OCI-LY7 (cell line): Measurements from ENCODE around the gene KLF16. TPM values are rescaled to one million over a fixed set of nuclear protein-coding genes. Genes with fewer than 3 reads are reported as not detected.

Source experiments
- BruUV-seq: library from RNA; stranded (reverse); fragments of 400-500 nt; replicated peaks from 2 replicates; lab custom pipeline; 2021; lab: Mats Ljungman, UMichigan
- CTCF ChIA-PET: fragments of 300-600 bp; sonication (Branson Sonifier 250); formaldehyde crosslinking; loops from one replicate; lab custom pipeline; 2022; ENCODE audit warnings: antibody characterized with exemption; ENCODE audit not compliant: unreplicated experiment; lab: Charles Lee
- POLR2A ChIA-PET: fragments of 300-600 bp; sonication (Branson Sonifier 250); formaldehyde crosslinking; loops from one replicate; lab custom pipeline; 2022; ENCODE audit warnings: antibody characterized with exemption; lab: Charles Lee
- DNase-seq: peaks from one replicate; pipeline ENCODE4 v3.0.0-alpha.2; 2015; ENCODE audit warnings: low spot score
- H2AFZ ChIP-seq: fragments of 200-600 bp; sonication (generic), shearing (Covaris generic); 2 replicates; pipeline ENCODE4 v1.6.1; 2014; ENCODE audit warnings: mild to moderate bottlenecking, antibody characterized with exemption, low read length, moderate library complexity
- H3K27ac ChIP-seq: fragments of 200-600 bp; sonication (generic); 2 replicates; pipeline ENCODE4 v1.5.1; 2014; ENCODE audit warnings: mixed run types, low read depth, mild to moderate bottlenecking, moderate library complexity, low read length, inconsistent platforms; ENCODE audit not compliant: poor library complexity, severe bottlenecking
- H3K36me3 ChIP-seq: fragments of 200-600 bp; sonication (generic); 2 replicates; pipeline ENCODE4 v1.6.1; 2014; ENCODE audit warnings: mild to moderate bottlenecking, antibody characterized with exemption, low read length, moderate library complexity, mixed read lengths; ENCODE audit not compliant: insufficient read depth
- H3K4me1 ChIP-seq: fragments of 200-600 bp; sonication (generic); 2 replicates; pipeline ENCODE4 v1.5.1; 2014; ENCODE audit warnings: mild to moderate bottlenecking, low read length; ENCODE audit not compliant: insufficient read depth, poor library complexity, severe bottlenecking
- H3K4me2 ChIP-seq: fragments of 200-600 bp; sonication (generic); 2 replicates; pipeline ENCODE4 v1.6.1; 2014; ENCODE audit warnings: mild to moderate bottlenecking, low read length
- H3K4me3 ChIP-seq: fragments of 200-600 bp; sonication (generic); 2 replicates; pipeline ENCODE4 v1.5.1; 2014; ENCODE audit warnings: mild to moderate bottlenecking, low read depth, low read length; ENCODE audit not compliant: poor library complexity, severe bottlenecking
- H3K79me2 ChIP-seq: fragments of 200-600 bp; sonication (generic); 2 replicates; pipeline ENCODE4 v1.6.1; 2016; ENCODE audit warnings: low read depth, mild to moderate bottlenecking, low read length, moderate library complexity, mixed read lengths; ENCODE audit not compliant: insufficient read depth
- H3K9me2 ChIP-seq: fragments of 200-600 bp; sonication (generic); 2 replicates; pipeline ENCODE4 v1.6.1; 2016; ENCODE audit warnings: mild to moderate bottlenecking, low read length, mixed read lengths; ENCODE audit not compliant: insufficient read depth
- H3K9me3 ChIP-seq: fragments of 200-600 bp; sonication (generic); 2 replicates; pipeline ENCODE4 v1.6.1; 2014; ENCODE audit warnings: mild to moderate bottlenecking, mixed run types, low read length, mixed read lengths
- H4K20me1 ChIP-seq: fragments of 200-600 bp; sonication (generic); 2 replicates; pipeline ENCODE4 v1.6.1; 2014; ENCODE audit warnings: mild to moderate bottlenecking, antibody characterized with exemption, low read length, moderate library complexity, mixed read lengths; ENCODE audit not compliant: insufficient read depth
- CTCF ChIP-seq: fragments of 200-600 bp; sonication (generic); conservative IDR thresholded peaks from 2 replicates; pipeline ENCODE4 v1.5.1; 2014; ENCODE audit warnings: mild to moderate bottlenecking, antibody characterized with exemption, low read length, moderate library complexity, mixed read lengths
- EZH2phosphoT487 ChIP-seq: fragments of 200-600 bp; sonication (generic); IDR thresholded peaks from 2 replicates; pipeline ENCODE4 v1.6.1; 2018; ENCODE audit warnings: low read depth, borderline replicate concordance, mild to moderate bottlenecking, mixed run types, antibody characterized with exemption, low read length, moderate library complexity, mixed read lengths
- intact Hi-C: fragments of 100-400 bp; cut with micrococcal nuclease; formaldehyde crosslinking; loops from one replicate; pipeline ENCODE4 v1.10.0; 2022; ENCODE audit not compliant: unreplicated experiment
- total RNA-seq, 2 experiments: library from RNA; depleted of rRNA in 1 of 2; stranded (reverse); fragments of >200 nt in 1 of 2; shearing (Covaris generic) in 1 of 2; gene quantifications; 2 replicates each; pipeline ENCODE4 v1.2.3, GENCODE V29; 2014 to 2022

KLF16 gene
- total RNA-seq, 2 experiments from 2014 or later = 9.6 to 44.4 TPM

GRCh38 chr19:1812426-1813191, 50.8 kb downstream of the KLF16 start:
- H3K79me2 ChIP-seq = no peaks in the 10 kb centered on the region
- peak; percentile 96 for DNase-seq
- intact Hi-C loops = loop anchor here (1.0 to 5.0 kb wide), 2 partner anchors 37 to 205 kb away; partner anchors contain the start of gene UQCR11
- peak overlapping the region; percentile 39; the same call in 1 of the 2 replicates for H2AFZ ChIP-seq
- peak overlapping the region; percentile 69 for H3K4me3 ChIP-seq
- no peaks in the 10 kb centered on the region for H3K9me3 ChIP-seq
- H4K20me1 ChIP-seq = no peaks in the 10 kb centered on the region
- TF ChIP-seq EZH2phosphoT487 (no peak), CTCF (peak; percentile 87)
- H3K4me1 ChIP-seq = peaks cover 18% of the 10 kb centered on the region
- H3K27ac ChIP-seq = peak overlapping the region; percentile 67
- H3K9me2 ChIP-seq = no peaks in the 10 kb centered on the region
- POLR2A ChIA-PET = no interaction called here
- peaks cover 23% of the 10 kb centered on the region; the same call in 1 of the 2 replicates for H3K36me3 ChIP-seq
- CTCF ChIA-PET = interaction anchor here (0.5 kb wide), 1 partner anchor 25 kb away, joined by 3 read pairs; no protein-coding TSS in a partner anchor
- BruUV-seq = no TSS peak
- H3K4me2 ChIP-seq = peak overlapping the region; percentile 86

GRCh38 chr19:1811942-1812425, 51.4 kb downstream of the KLF16 start, which contains the start of gene ATP8B3:
Gene ATP8B3 (minus strand): TSS chr19:1812276. CDS start chr19:1811736, 540 bp downstream.
- Histone ChIP-seq H2AFZ (peak within 1 kb of the TSS; percentile 39; the same call in 1 of the 2 replicates), H3K4me2 (peak within 1 kb of the TSS; percentile 86), H3K4me1 (peaks cover 18% of the 10 kb centered on the region), H3K27ac (peak within 1 kb of the TSS; percentile 67), H3K36me3 (peaks cover 17% of the 10 kb centered on the region; the same call in 1 of the 2 replicates), H3K79me2 (no peaks in the 10 kb centered on the region), H3K4me3 (peak within 1 kb of the TSS; percentile 69), H4K20me1 (no peaks in the 10 kb centered on the region), H3K9me3 (no peaks in the 10 kb centered on the region), H3K9me2 (no peaks in the 10 kb centered on the region)
- POLR2A ChIA-PET = interaction anchor here (0.7 kb wide), 1 partner anchor 11 kb away, joined by 5 read pairs; no protein-coding TSS in a partner anchor
- CTCF ChIA-PET = interaction anchor here (0.5 kb wide), 1 partner anchor 25 kb away, joined by 3 read pairs; no protein-coding TSS in a partner anchor
- intact Hi-C loops = loop anchor here (5.0 kb wide), 1 partner anchor 205 kb away; the partner anchor contains the start of gene UQCR11
- DNase-seq = no peak
- no TSS peak for BruUV-seq
- TF ChIP-seq CTCF (peak; percentile 73), EZH2phosphoT487 (no peak)
